ENCODE data around the gene RAB3D.

DNA sequence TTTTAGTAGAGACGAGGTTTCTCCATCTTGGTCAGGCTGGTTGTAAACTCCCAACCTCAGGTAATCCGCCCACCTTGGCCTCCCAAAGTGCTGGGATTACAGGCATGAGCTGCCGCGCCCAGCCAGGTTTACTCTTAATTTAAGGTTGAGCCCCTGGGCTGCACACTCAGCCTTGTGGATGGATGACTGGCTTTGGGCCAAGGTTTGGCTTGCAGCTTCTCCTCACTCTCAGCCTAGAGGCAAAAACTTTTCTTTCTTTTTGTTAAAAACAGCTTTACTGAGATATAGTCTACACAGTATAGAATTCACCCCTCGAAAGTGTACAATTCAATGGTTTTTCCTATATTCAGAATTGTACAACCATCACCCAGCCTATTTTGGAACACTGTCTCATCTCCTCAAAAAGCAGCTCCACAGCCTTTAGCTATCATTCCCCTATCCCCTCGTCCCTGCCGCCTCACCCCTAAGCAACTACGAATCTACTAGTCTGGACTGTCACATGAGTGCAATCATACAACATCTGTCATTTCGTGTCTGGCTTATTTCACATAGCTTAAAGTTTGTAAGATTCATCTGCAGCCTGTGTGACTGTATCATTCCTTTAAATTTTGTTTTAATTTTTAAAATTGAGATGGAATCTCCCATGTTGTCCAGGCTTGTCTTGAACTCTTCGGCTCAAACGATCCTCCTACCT is 58.0 kb downstream of the RAB3D start:
- TF ChIP-seq, protein P1, sequence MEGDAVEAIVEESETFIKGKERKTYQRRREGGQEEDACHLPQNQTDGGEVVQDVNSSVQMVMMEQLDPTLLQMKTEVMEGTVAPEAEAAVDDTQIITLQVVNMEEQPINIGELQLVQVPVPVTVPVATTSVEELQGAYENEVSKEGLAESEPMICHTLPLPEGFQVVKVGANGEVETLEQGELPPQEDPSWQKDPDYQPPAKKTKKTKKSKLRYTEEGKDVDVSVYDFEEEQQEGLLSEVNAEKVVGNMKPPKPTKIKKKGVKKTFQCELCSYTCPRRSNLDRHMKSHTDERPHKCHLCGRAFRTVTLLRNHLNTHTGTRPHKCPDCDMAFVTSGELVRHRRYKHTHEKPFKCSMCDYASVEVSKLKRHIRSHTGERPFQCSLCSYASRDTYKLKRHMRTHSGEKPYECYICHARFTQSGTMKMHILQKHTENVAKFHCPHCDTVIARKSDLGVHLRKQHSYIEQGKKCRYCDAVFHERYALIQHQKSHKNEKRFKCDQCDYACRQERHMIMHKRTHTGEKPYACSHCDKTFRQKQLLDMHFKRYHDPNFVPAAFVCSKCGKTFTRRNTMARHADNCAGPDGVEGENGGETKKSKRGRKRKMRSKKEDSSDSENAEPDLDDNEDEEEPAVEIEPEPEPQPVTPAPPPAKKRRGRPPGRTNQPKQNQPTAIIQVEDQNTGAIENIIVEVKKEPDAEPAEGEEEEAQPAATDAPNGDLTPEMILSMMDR (IDR thresholded peaks at IDR 0.05) = no peak
- TF ChIP-seq POLR2A (IDR thresholded peaks at IDR 0.05) = no peak

Data from adrenal gland (tissue), 5 donors.